GM18909 (cell line): ENCODE results near the gene STRIP2.
"Not testable (repeated sequence)": the region's sequence is repeated elsewhere in the genome, so short reads cannot be mapped to it uniquely, and the experiment has no call there.

Source experiments
- ATAC-seq: cut with Tn5 transposase; IDR thresholded peaks from one replicate; pipeline ENCODE4 v1.9.1; 2021; ENCODE audit warnings: mild to moderate bottlenecking; ENCODE audit not compliant: unreplicated experiment, poor library complexity

Gene STRIP2

GRCh38 chr7:129450295-129450694 lies 16.1 kb downstream of the STRIP2 start:
- ATAC-seq, result no peak

GRCh38 chr7:129452589-129453231 lies 18.5 kb downstream of the STRIP2 start:
- no peak for ATAC-seq

GRCh38 chr7:129453510-129454248 lies 19.4 kb downstream of the STRIP2 start:
- no peak for ATAC-seq

GRCh38 chr7:129454249-129454551 lies 20.0 kb downstream of the STRIP2 start:
- ATAC-seq, result no peak

- no peak for ATAC-seq
Measured at GRCh38 chr7:129456421-129456820, 22.2 kb downstream of the STRIP2 start.

GRCh38 chr7:129457101-129457500 lies 22.9 kb downstream of the STRIP2 start:
- ATAC-seq, result no peak

GRCh38 chr7:129458171-129458570 lies 23.9 kb downstream of the STRIP2 start:
- ATAC-seq, result no peak

- ATAC-seq, result no peak
Measured at GRCh38 chr7:129461809-129462208, 27.6 kb downstream of the STRIP2 start.

GRCh38 chr7:129462420-129462819 lies 28.2 kb downstream of the STRIP2 start:
- ATAC-seq, result no peak

GRCh38 chr7:129464194-129464593 lies 30.0 kb downstream of the STRIP2 start:
- no peak for ATAC-seq

- ATAC-seq, result no peak
Measured at GRCh38 chr7:129465080-129465479, 30.8 kb downstream of the STRIP2 start.

- no peak for ATAC-seq
Measured at GRCh38 chr7:129466796-129467195, 32.6 kb downstream of the STRIP2 start.

- no peak for ATAC-seq
Measured at GRCh38 chr7:129468087-129468486, 33.9 kb downstream of the STRIP2 start.

- no peak for ATAC-seq
Measured at GRCh38 chr7:129468547-129468946, 34.3 kb downstream of the STRIP2 start.

- ATAC-seq, result no peak
Measured at GRCh38 chr7:129469930-129470329, 35.7 kb downstream of the STRIP2 start.

GRCh38 chr7:129470411-129470810 lies 36.2 kb downstream of the STRIP2 start:
- ATAC-seq, result no peak

GRCh38 chr7:129471402-129471827 lies 37.2 kb downstream of the STRIP2 start:
- no peak for ATAC-seq

GRCh38 chr7:129475931-129476330 lies 41.7 kb downstream of the STRIP2 start:
- not testable (repeated sequence) for ATAC-seq

GRCh38 chr7:129476398-129476797 lies 42.2 kb downstream of the STRIP2 start:
- ATAC-seq, result not testable (repeated sequence)

GRCh38 chr7:129479831-129480230 lies 45.6 kb downstream of the STRIP2 start:
- no peak for ATAC-seq

GRCh38 chr7:129480674-129481363 lies 46.6 kb downstream of the STRIP2 start:
- ATAC-seq, result no peak
